Measurements from ENCODE around the gene PRDM9. TPM values are rescaled to one million over a fixed set of nuclear protein-coding genes. Genes with fewer than 3 reads are reported as not detected.

The PRDM9 gene
- total and polyA plus RNA-seq, 2 of the 8 experiments (the other 6 are each of a cell fraction or from before 2014, with no cell fraction given): not detected

DNA sequence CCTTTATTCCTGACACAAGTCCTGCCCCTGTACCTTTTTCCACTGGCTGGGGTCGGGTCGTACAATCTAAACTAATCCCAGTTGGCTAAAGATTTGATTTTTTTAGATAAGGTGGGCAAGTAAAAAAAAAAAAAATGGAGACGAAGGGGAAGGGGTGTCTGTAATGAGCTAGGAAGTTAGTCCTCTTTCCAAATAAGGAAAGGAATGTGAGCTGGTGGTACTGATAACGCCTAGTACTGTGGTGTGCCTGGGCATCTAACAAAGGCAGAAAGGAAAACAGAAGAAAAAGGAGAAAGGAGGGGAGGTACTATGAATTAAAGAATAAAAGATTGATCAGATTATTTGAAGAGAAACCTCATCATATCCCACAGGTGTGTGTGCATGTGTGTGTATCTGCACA lies 21.3 kb downstream of the PRDM9 start:
- Histone ChIP-seq H3K4me3 (ENCODE audit: extremely low read depth in 1 of 4, insufficient read depth in 2 of 4, low read depth in 3 of 4, low read length in 4 of 4) (no peak overlapping the region), H3K56ac (replicated peaks; ENCODE audit: insufficient read length, low read depth, low read length) (no peak overlapping the region), H3K23me2 (ENCODE audit: low read depth, low read length) (no peaks in the 10 kb centered on the region), H3K9me3 (ENCODE audit: insufficient read depth in 2 of 2, low read depth in 1 of 2, low read length in 1 of 2) (0 out of 4 replicates have a peak, but pooled peaks cover 0 to 2% of the 10 kb centered on the region in 2 experiments), H3K4me2 (ENCODE audit: insufficient read depth in 1 of 2, low read depth in 2 of 2, low read length in 2 of 2) (no peak overlapping the region), H3K9ac (replicated peaks in 1 of 4; ENCODE audit: extremely low read depth in 1 of 4, low read depth in 3 of 4, low read length in 3 of 4) (no peak overlapping the region), H3K23ac (ENCODE audit: insufficient read length) (no peak overlapping the region), H2BK15ac (ENCODE audit: low read length) (no peak overlapping the region), H3K79me1 (ENCODE audit: low read depth, low read length) (no peaks in the 10 kb centered on the region), H2AFZ (ENCODE audit: low read length) (0 out of 2 replicates have a peak overlapping the region, but pooled peaks have one; percentile 30), H4K91ac (replicated peaks; ENCODE audit: insufficient read length, low read length) (no peak overlapping the region), H2BK5ac (ENCODE audit: low read depth, low read length) (peak overlapping the region; percentile 44; the same call in 1 of the 2 replicates), H3K4ac (replicated peaks; ENCODE audit: insufficient read length, low read depth, low read length) (no peak overlapping the region), H4K20me1 (replicated peaks in 1 of 2; ENCODE audit: control insufficient read depth in 1 of 2, insufficient read depth in 2 of 2, low read length in 2 of 2) (no peaks in the 10 kb centered on the region), H3K36me3 (ENCODE audit: control insufficient read depth in 2 of 4, insufficient read depth in 4 of 4, low read length in 3 of 4) (no peaks in the 10 kb centered on the region), H3K18ac (ENCODE audit: extremely low read depth, low read length) (no peak overlapping the region), H2BK20ac (ENCODE audit: low read length) (0 out of 2 replicates have a peak overlapping the region, but pooled peaks have one; percentile 72), H4K8ac (ENCODE audit: extremely low read depth, insufficient read depth, low read length) (no peak overlapping the region), H3K4me1 (replicated peaks in 1 of 4; ENCODE audit: control insufficient read depth in 3 of 4, insufficient read depth in 4 of 4, low read length in 3 of 4) (no peaks in the 10 kb centered on the region), H3K27me3 (replicated peaks in 1 of 4; ENCODE audit: control insufficient read depth in 3 of 4, extremely low read depth in 1 of 4, insufficient read depth in 3 of 4, low read length in 3 of 4) (no peaks in the 10 kb centered on the region), H3K27ac (ENCODE audit: low read depth, low read length) (no peak overlapping the region), H2AK5ac (ENCODE audit: low read depth, low read length) (no peak overlapping the region), H3K79me2 (ENCODE audit: control insufficient read depth in 1 of 2, insufficient read depth in 2 of 2, low read length in 2 of 2) (no peaks in the 10 kb centered on the region), H3K14ac (ENCODE audit: insufficient read length) (no peak overlapping the region), H2BK12ac (ENCODE audit: low read depth, low read length) (peak overlapping the region; percentile 68; the same call in 1 of the 2 replicates), H2BK120ac (replicated peaks; ENCODE audit: low read depth, low read length) (no peak overlapping the region), H4K5ac (ENCODE audit: insufficient read length, low read depth, low read length) (no peak overlapping the region)
- TF ChIP-seq SRF (IDR thresholded peaks at IDR 0.05; ENCODE audit: low read depth, low read length) (peak; percentile 83), POLR2AphosphoS5 (IDR thresholded peaks at IDR 0.05; ENCODE audit: low read depth, low read length) (no peak), RNF2 (IDR thresholded peaks at IDR 0.05; ENCODE audit: borderline replicate concordance, low read depth, low read length, missing control alignments, poor library complexity, severe bottlenecking) (no peak), GTF2F1 (IDR thresholded peaks at IDR 0.05; ENCODE audit: borderline replicate concordance, low read depth, low read length) (no peak), ZNF274 (IDR thresholded peaks at IDR 0.05; ENCODE audit: borderline replicate concordance, extremely low read depth, low read length) (no peak)
- POLR2A ChIA-PET (ENCODE audit: partially characterized antibody): interaction anchor here (0.6 to 0.8 kb wide), 2 partner anchors 22 to 102 kb away, joined by 3 read pairs; no protein-coding TSS in a partner anchor
- 92% methylated on average over 3 of the region's 4 CpGs; no CpG with 5 or more reads in 1 of the 2 experiments for WGBS, 2 experiments (ENCODE audit: extremely low coverage in 1 of 2, insufficient coverage in 1 of 2, insufficient read length in 1 of 2, insufficient replicate concordance in 2 of 2, low coverage in 1 of 2, low lambda C conversion rate in 2 of 2, missing lambda C conversion rate in 1 of 2)
- DNase-seq (ENCODE audit: low read depth in 1 of 2, low spot score in 2 of 2) (no peak), FAIRE-seq (no peak)
- CTCF ChIA-PET (ENCODE audit: partially characterized antibody): no interaction called here

All from H1 (cell line).